Endothelial cell of umbilical vein (primary cell): ENCODE results near the gene FLRT3. TPM values are rescaled to one million over a fixed set of nuclear protein-coding genes. Genes with fewer than 3 reads are reported as not detected.

Experiments
- BruUV-seq: library from RNA; stranded (reverse); fragments of 400-500 nt; replicated peaks from 2 replicates; lab custom pipeline; 2021; lab: Mats Ljungman, UMichigan
- CTCF ChIA-PET: fragments of 300-600, 350-600 bp; sonication (Branson Sonifier 250); formaldehyde crosslinking; loops from one replicate; lab custom pipeline; 2021; ENCODE audit warnings: antibody characterized with exemption, inconsistent platforms; lab: Charles Lee
- POLR2A ChIA-PET: fragments of 300-600, 350-600 bp; sonication (Branson Sonifier 250); formaldehyde crosslinking; loops from one replicate; lab custom pipeline; 2021; ENCODE audit warnings: antibody characterized with exemption, inconsistent platforms; lab: Charles Lee
- DNase-seq: peaks from one replicate; pipeline ENCODE4 v3.0.0-alpha.2; 2011; ENCODE audit warnings: low read depth, low spot score
- FAIRE-seq: peaks from 2 replicates; lab custom pipeline; 2011; peaks lifted over from hg19 to GRCh38; lab: Jason Lieb, UNC
- H2AFZ ChIP-seq: 2 replicates; pipeline ENCODE4 v1.6.0; 2012; ENCODE audit warnings: low read depth, low read length, control low read depth, inconsistent platforms
- H3K27ac ChIP-seq: 2 replicates; pipeline ENCODE4 v1.5.1; 2011; ENCODE audit warnings: low read depth, mild to moderate bottlenecking, control low read depth, low read length, moderate library complexity; ENCODE audit not compliant: insufficient read depth
- H3K27me3 ChIP-seq, 2 experiments: 2 replicates each; pipeline versions ENCODE4 v1.6.0 to v1.6.1; 2011; ENCODE audit warnings: low read length in 2 of 2, mixed read lengths in 1 of 2; ENCODE audit not compliant: control insufficient read depth in 2 of 2, insufficient read depth in 2 of 2
- H3K36me3 ChIP-seq, 2 experiments: 2 replicates in 1 of 2; 3 replicates in 1 of 2; pipeline ENCODE4 v1.5.1; 2011; ENCODE audit warnings: low read length in 2 of 2, mild to moderate bottlenecking in 1 of 2, moderate library complexity in 1 of 2; ENCODE audit not compliant: control insufficient read depth in 2 of 2, insufficient read depth in 2 of 2; ENCODE audit errors: extremely low read depth in 1 of 2
- H3K4me1 ChIP-seq: 3 replicates; pipeline ENCODE4 v1.5.1; 2011; ENCODE audit warnings: mild to moderate bottlenecking, low read length; ENCODE audit not compliant: control insufficient read depth, insufficient read depth; ENCODE audit errors: extremely low read depth
- H3K4me2 ChIP-seq: 2 replicates; pipeline ENCODE4 v1.6.1; 2011; ENCODE audit warnings: low read length, control low read depth, mixed read lengths; ENCODE audit not compliant: insufficient read depth
- H3K4me3 ChIP-seq, 3 experiments: fragments of 200-600 bp in 1 of 3; sonication (generic), shearing (Covaris generic) in 1 of 3; replicated peaks in 1 of 3; 2 replicates each; pipeline ENCODE4 v1.5.1; 2011 to 2016; ENCODE audit warnings: control low read depth in 3 of 3, low read length in 3 of 3, mild to moderate bottlenecking in 2 of 3, inconsistent platforms in 1 of 3, low read depth in 1 of 3, moderate library complexity in 1 of 3; ENCODE audit not compliant: insufficient read depth in 1 of 3
- H3K79me2 ChIP-seq: 2 replicates; pipeline ENCODE4 v1.6.0; 2012; ENCODE audit warnings: low read length, inconsistent platforms; ENCODE audit not compliant: control insufficient read depth, insufficient read depth
- H3K9ac ChIP-seq: replicated peaks from 2 replicates; pipeline ENCODE3; 2011; ENCODE audit warnings: low read length, control low read depth; ENCODE audit not compliant: insufficient read depth; ENCODE audit errors: extremely low read depth
- H3K9me1 ChIP-seq: replicated peaks from 3 replicates; pipeline ENCODE4 v1.6.0; 2011; ENCODE audit warnings: mild to moderate bottlenecking, low read length; ENCODE audit not compliant: control insufficient read depth, insufficient read depth; ENCODE audit errors: extremely low read depth
- H3K9me3 ChIP-seq: replicated peaks from 2 replicates; pipeline ENCODE4 v1.5.1; 2012; ENCODE audit warnings: low read length, inconsistent platforms; ENCODE audit not compliant: control insufficient read depth, insufficient read depth
- H4K20me1 ChIP-seq: replicated peaks from 2 replicates; pipeline ENCODE3; 2011; ENCODE audit warnings: mild to moderate bottlenecking, low read length; ENCODE audit not compliant: control insufficient read depth, insufficient read depth; ENCODE audit errors: extremely low read depth
- CTCF ChIP-seq, 2 donors: IDR thresholded peaks; 1 replicate in 1 of 2; 2 replicates in 1 of 2; pipeline ENCODE4 v1.5.1; 2011; ENCODE audit warnings: low read length in 2 of 2, mild to moderate bottlenecking in 2 of 2, moderate library complexity in 2 of 2, control low read depth in 1 of 2, inconsistent platforms in 1 of 2, low read depth in 1 of 2; ENCODE audit not compliant: insufficient read depth in 1 of 2; ENCODE audit errors: extremely low read depth in 1 of 2
- EZH2 ChIP-seq: IDR thresholded peaks from 2 replicates; pipeline ENCODE4 v1.6.1; 2012; ENCODE audit warnings: borderline replicate concordance, low read depth, mild to moderate bottlenecking, moderate library complexity, low read length, inconsistent platforms; ENCODE audit not compliant: severe bottlenecking
- FOS ChIP-seq: IDR thresholded peaks from 2 replicates; pipeline ENCODE4 v1.6.1; 2011; ENCODE audit warnings: mild to moderate bottlenecking, low read length, moderate library complexity, borderline replicate concordance; ENCODE audit not compliant: insufficient read depth
- GATA2 ChIP-seq: IDR thresholded peaks from 2 replicates; pipeline ENCODE4 v1.7.0; 2011; ENCODE audit warnings: low read depth, mild to moderate bottlenecking, moderate library complexity, mixed read lengths, low read length; ENCODE audit not compliant: insufficient read length, insufficient read depth
- JUN ChIP-seq: IDR thresholded peaks from 2 replicates; pipeline ENCODE4 v1.6.1; 2011; ENCODE audit warnings: borderline replicate concordance, low read depth; ENCODE audit not compliant: insufficient read length, insufficient read depth
- MAX ChIP-seq: IDR thresholded peaks from 2 replicates; pipeline ENCODE4 v1.6.1; 2011; ENCODE audit not compliant: insufficient read depth, insufficient read length
- MYC ChIP-seq: IDR thresholded peaks from one replicate; pipeline ENCODE4 v1.6.1; 2011; ENCODE audit warnings: mild to moderate bottlenecking, low read depth, low read length
- POLR2A ChIP-seq: IDR thresholded peaks from 2 replicates; pipeline ENCODE4 v1.6.1; 2012; ENCODE audit warnings: low read depth, mild to moderate bottlenecking, control low read depth, low read length
- POLR2AphosphoS5 ChIP-seq: IDR thresholded peaks from 2 replicates; pipeline ENCODE4 v1.6.1; 2012; ENCODE audit warnings: low read depth, mild to moderate bottlenecking, control low read depth, low read length, moderate library complexity; ENCODE audit not compliant: insufficient read depth
- dilution Hi-C: fragments of 300-500 bp; cut with MboI; formaldehyde crosslinking; loops from one replicate; pipeline ENCODE4 v1.15.0; 2019; ENCODE audit warnings: low sequenced_read_pairs; ENCODE audit not compliant: extremely low pct_ligation_motif_present
- intact Hi-C: fragments of 100-400 bp; cut with micrococcal nuclease; formaldehyde crosslinking; loops from one replicate; pipeline ENCODE4 v1.10.0; 2022
- polyA plus RNA-seq, 4 experiments: library from polyadenylated mRNA; depleted of rRNA in 3 of 4; stranded (reverse) in 3 of 4; unstranded in 1 of 4; fragments of >200 nt; gene quantifications; 2 replicates each; pipeline versions ENCODE4 v1.2.1 to v1.2.3, GENCODE V29; 2011 to 2012; ENCODE audit warnings: missing spikeins in 1 of 4
- total RNA-seq: library from RNA; stranded (reverse); gene quantifications from 2 replicates; pipeline ENCODE4 v1.2.3, GENCODE V29; 2021

FLRT3 gene
- total and polyA plus RNA-seq, 2 donors (not counting 3 experiments of a cell fraction or from before 2014, with no cell fraction given): 0.06 to 0.13 TPM

- ChIA-PET POLR2A (no interaction called here), CTCF (no interaction called here)
- no peaks in the 10 kb centered on the region for H3K4me1 ChIP-seq
- dilution Hi-C loops: no loop called here
- DNase-seq: no peak
- H3K27ac ChIP-seq: no peak overlapping the region
- no peaks in the 10 kb centered on the region for H4K20me1 ChIP-seq
- H3K9ac ChIP-seq: no peak overlapping the region
- no peaks in the 10 kb centered on the region for H3K9me1 ChIP-seq
- no TSS peak for BruUV-seq
- no peaks in the 10 kb centered on the region for H3K9me3 ChIP-seq
- intact Hi-C loops: no loop called here
- H3K27me3 ChIP-seq: no peaks in the 10 kb centered on the region
- no peak for TF ChIP-seq POLR2AphosphoS5
- no peak for TF ChIP-seq JUN
- no peak for TF ChIP-seq MYC
- no peak for TF ChIP-seq MAX
- no peak for TF ChIP-seq POLR2A
- TF ChIP-seq GATA2: no peak
- TF ChIP-seq EZH2: no peak
- no peak for TF ChIP-seq FOS
- no peak for TF ChIP-seq CTCF (IDR thresholded peaks at IDR 0.05; ENCODE audit: extremely low read depth in 1 of 2, insufficient read depth in 1 of 2, low read depth in 1 of 2, low read length in 2 of 2)
- no peaks in the 10 kb centered on the region for H3K36me3 ChIP-seq
- H3K4me3 ChIP-seq: no peak overlapping the region
- no peak for FAIRE-seq
- no peak overlapping the region for H3K4me2 ChIP-seq
- no peak overlapping the region for H2AFZ ChIP-seq
- H3K79me2 ChIP-seq: no peaks in the 10 kb centered on the region
Measured at GRCh38 chr20:14386726-14387125, 49.3 kb upstream of the FLRT3 start.
